ACC112 (cell line): ENCODE results near the gene ARNT2.

ENCODE experiments used
- H2AFZ ChIP-seq: fragments of 200-600 bp; sonication (generic); one replicate; pipeline ENCODE4 v1.6.0; 2017; ENCODE audit warnings: antibody characterized with exemption, low read length; ENCODE audit not compliant: unreplicated experiment
- H3K27ac ChIP-seq: fragments of 200-600 bp; sonication (generic); 2 replicates; pipeline ENCODE4 v1.5.1; 2014; ENCODE audit warnings: low read depth, mild to moderate bottlenecking, antibody characterized with exemption, low read length, moderate library complexity
- H3K27me3 ChIP-seq: fragments of 200-600 bp; sonication (generic); 2 replicates; pipeline ENCODE4 v1.6.1; 2014; ENCODE audit warnings: mild to moderate bottlenecking, antibody characterized with exemption, low read length, moderate library complexity, mixed read lengths; ENCODE audit not compliant: insufficient read depth
- H3K36me3 ChIP-seq: fragments of 200-600 bp; sonication (generic); 2 replicates; pipeline ENCODE4 v1.6.1; 2016; ENCODE audit warnings: mild to moderate bottlenecking, antibody characterized with exemption, low read length, moderate library complexity, mixed read lengths; ENCODE audit not compliant: insufficient read depth
- H3K4me1 ChIP-seq: fragments of 200-600 bp; sonication (generic); one replicate; pipeline ENCODE4 v1.6.1; 2016; ENCODE audit warnings: low read length, mixed read lengths; ENCODE audit not compliant: insufficient read depth, unreplicated experiment, control insufficient read depth
- H3K4me3 ChIP-seq: fragments of 200-600 bp; sonication (generic); 2 replicates; pipeline ENCODE4 v1.5.1; 2014; ENCODE audit warnings: mild to moderate bottlenecking, low read depth, low read length
- H3K79me2 ChIP-seq: fragments of 200-600 bp; sonication (generic); one replicate; pipeline ENCODE4 v1.6.0; 2016; ENCODE audit warnings: low read length; ENCODE audit not compliant: control insufficient read depth, unreplicated experiment, insufficient read depth

ARNT2 gene

DNA sequence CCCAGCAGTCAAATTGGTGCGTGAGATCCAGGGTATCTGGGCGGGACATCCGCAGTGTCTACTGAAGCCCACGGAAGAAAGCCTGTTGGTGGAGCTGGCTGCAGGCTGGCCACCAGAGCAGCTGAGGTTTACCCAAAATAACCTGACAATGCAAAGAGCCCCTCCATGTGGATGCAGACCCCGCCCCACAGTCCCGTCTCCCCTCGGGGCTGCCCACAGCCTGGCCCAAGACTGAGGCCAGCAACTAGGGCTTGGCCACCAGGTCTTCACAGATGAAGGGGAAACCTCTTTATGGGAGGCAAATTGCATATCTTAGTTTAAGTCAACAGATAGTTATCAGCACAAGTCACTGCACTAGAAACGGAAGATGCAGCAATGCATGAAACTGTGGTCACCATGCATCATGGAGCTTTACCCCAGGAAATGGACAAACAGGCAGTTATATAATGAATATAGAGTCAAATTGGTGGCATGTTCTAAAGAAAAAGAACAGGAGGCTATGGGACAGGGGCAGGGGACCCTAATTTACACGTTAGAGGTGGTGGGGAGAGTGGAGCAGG lies 86.3 kb downstream of the ARNT2 start:
- H3K79me2 ChIP-seq = no peaks in the 10 kb centered on the region
- no peak overlapping the region for H2AFZ ChIP-seq
- no peak overlapping the region for H3K4me3 ChIP-seq
- peaks cover 48% of the 10 kb centered on the region for H3K4me1 ChIP-seq
- no peak overlapping the region for H3K27ac ChIP-seq
- H3K27me3 ChIP-seq = no peaks in the 10 kb centered on the region
- no peaks in the 10 kb centered on the region for H3K36me3 ChIP-seq

DNA sequence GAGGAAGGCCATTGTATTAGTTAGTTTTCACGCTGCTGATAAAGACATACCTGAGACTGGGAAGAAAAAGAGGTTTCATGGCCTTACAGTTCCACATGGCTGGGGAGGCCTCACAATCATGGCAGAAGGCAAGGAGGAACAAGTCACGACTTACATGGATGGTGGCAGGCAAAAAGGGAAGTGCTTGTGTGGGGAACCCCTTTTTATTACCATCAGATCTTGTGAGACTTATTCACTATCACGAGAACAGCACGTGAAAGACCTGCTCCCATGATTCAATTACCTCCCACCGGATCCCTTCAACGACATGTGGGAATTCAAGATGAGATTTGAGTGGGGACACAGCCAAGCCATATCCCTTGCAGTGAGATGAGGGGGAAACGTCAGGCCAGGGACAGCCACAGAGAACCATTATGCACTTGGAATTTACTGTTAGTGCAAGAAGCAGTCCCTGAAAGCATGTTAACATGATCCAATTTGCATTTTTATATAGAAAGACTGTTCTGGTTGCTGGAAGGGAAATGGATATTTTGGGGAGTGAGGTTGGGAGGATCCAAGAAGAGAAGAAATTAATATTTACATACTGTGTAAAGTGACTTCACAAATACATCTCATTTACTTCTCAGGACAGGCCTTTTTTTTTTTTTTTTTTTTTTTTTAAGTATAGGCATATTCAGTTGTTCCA lies 87.1 kb downstream of the ARNT2 start:
- H3K36me3 ChIP-seq = no peaks in the 10 kb centered on the region
- H3K4me1 ChIP-seq = peaks cover 48% of the 10 kb centered on the region
- H3K79me2 ChIP-seq = no peaks in the 10 kb centered on the region
- H3K27ac ChIP-seq = no peak overlapping the region
- no peaks in the 10 kb centered on the region for H3K27me3 ChIP-seq
- no peak overlapping the region for H3K4me3 ChIP-seq
- no peak overlapping the region for H2AFZ ChIP-seq

DNA sequence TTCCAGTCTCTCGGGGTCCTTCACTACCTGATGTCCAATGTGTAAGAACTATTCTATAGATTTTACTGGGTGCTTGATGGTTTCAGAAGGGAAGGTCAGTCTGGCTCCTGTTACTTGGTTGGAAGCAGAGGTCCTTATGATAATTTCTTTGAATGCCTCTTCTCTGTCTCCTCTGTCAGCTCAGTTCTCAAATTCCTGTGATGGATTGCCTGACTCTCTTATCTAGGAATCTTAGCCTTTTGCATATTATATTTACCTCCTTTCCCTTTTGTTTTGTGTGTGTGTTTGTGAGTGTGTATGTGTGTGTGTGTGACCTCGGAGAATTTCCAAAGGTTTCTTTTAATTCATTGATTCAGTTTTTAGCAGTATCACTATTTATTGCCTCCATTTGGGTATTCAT lies 88.2 kb downstream of the ARNT2 start:
- H3K4me1 ChIP-seq = peaks cover 48% of the 10 kb centered on the region
- H3K79me2 ChIP-seq = no peaks in the 10 kb centered on the region
- H2AFZ ChIP-seq = no peak overlapping the region
- no peak overlapping the region for H3K27ac ChIP-seq
- H3K27me3 ChIP-seq = no peaks in the 10 kb centered on the region
- H3K36me3 ChIP-seq = no peaks in the 10 kb centered on the region
- H3K4me3 ChIP-seq = no peak overlapping the region

GRCh38 chr15:80492874-80493273 lies 88.7 kb downstream of the ARNT2 start:
- no peaks in the 10 kb centered on the region for H3K79me2 ChIP-seq
- H3K36me3 ChIP-seq = no peaks in the 10 kb centered on the region
- H2AFZ ChIP-seq = no peak overlapping the region
- H3K27me3 ChIP-seq = no peaks in the 10 kb centered on the region
- peaks cover 48% of the 10 kb centered on the region for H3K4me1 ChIP-seq
- H3K27ac ChIP-seq = no peak overlapping the region
- H3K4me3 ChIP-seq = no peak overlapping the region

DNA sequence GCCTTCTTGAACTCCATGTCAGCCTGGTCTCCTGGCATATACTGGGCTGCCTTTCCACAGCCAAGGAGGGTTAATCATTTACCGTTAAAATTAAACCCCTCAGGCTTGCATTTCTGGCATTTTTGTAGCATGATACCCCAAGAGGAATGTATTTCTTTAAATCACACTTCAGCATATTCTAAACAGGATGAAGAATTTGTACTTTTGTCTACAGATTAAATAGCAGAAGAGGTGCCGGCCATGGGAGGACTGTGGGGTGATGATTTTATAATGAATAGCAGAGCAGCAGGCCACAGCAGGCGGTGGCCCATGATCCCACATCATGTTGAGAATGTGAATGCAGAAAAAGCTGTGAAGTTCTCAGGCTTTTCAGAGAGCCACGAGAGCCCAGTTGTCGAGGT lies 90.2 kb downstream of the ARNT2 start:
- Histone ChIP-seq H3K4me1 (peaks cover 35% of the 10 kb centered on the region), H2AFZ (peak overlapping the region; percentile 23), H3K36me3 (no peaks in the 10 kb centered on the region), H3K4me3 (no peak overlapping the region), H3K79me2 (no peaks in the 10 kb centered on the region), H3K27ac (no peak overlapping the region), H3K27me3 (no peaks in the 10 kb centered on the region)

DNA sequence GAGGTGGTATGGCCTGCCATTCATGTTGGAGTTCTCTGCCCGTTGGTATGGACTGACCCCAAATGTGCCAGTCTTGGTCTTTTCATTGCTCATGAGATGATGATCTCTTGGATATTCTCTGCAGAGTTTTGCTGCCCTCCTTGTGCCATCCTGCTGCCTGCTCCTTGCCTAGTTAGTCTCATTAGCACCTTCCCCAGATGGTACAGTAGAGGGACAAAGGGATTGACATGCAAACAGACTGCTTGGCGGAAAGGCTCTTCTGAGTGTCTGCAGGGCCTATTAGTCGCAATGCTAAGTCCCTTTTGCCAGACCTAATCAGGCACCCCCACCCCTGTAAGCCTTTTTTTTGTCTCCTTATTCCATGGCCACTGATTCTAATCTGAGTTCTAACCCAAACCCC lies 90.6 kb downstream of the ARNT2 start:
- Histone ChIP-seq H3K27ac (no peak overlapping the region), H3K36me3 (no peaks in the 10 kb centered on the region), H2AFZ (peak overlapping the region; percentile 23), H3K4me3 (no peak overlapping the region), H3K79me2 (no peaks in the 10 kb centered on the region), H3K27me3 (no peaks in the 10 kb centered on the region), H3K4me1 (peaks cover 31% of the 10 kb centered on the region)

DNA sequence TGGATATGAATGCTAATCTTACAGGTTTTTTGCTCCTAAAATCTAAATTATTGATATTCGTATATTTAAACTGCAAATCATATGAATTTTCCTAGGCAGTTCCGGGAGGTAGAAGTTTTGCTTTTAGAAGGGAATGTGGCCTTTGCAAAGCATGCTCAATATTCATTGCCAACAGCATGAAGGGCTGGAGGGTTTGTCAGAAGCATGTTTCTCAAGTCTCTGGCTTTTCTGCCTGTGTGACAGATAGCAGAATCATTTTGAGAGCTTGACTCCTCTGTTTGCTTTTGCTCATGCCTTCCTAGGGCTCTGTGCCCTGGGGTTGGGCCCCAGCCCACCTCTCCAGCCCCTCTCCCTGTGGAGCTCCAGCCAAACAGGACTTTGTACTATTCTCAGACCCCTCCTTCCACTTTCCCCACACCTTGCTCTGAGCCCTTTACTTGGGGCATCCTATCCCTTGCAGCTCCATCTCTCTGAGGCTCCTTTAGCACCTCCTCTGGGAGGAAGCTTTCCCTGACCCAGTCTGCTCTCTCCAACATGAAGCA lies 91.3 kb downstream of the ARNT2 start:
- H3K27ac ChIP-seq = no peak overlapping the region

DNA sequence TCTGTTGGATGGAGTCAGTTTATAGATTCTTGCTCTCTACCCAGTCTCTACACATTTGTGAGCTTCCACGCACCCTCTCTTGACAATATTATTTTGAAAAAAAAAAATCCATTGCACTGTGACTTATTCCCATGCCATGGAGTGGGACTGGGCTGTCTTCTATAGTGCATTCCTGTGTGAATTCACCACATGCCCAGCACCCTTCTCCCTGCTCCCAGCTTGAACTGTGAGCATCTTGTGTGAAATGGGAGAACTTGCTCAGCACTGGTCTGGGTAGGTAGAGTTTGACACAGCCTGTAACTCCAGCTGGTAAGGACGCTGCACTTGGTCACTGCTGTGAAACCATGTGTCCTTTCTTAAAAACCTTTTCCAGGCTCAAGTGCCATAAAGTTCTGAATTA lies 91.9 kb downstream of the ARNT2 start:
- no peak overlapping the region for H3K27ac ChIP-seq
- no peak overlapping the region for H3K4me3 ChIP-seq
- no peak overlapping the region for H2AFZ ChIP-seq
- H3K4me1 ChIP-seq = peaks cover 25% of the 10 kb centered on the region
- no peaks in the 10 kb centered on the region for H3K27me3 ChIP-seq
- no peaks in the 10 kb centered on the region for H3K79me2 ChIP-seq
- no peaks in the 10 kb centered on the region for H3K36me3 ChIP-seq

More for the DNA sequence above, 91.3 kb downstream of the ARNT2 start:
- no peaks in the 10 kb centered on the region for H3K79me2 ChIP-seq
- H3K36me3 ChIP-seq = no peaks in the 10 kb centered on the region
- H3K4me1 ChIP-seq = peaks cover 25% of the 10 kb centered on the region
- no peak overlapping the region for H3K4me3 ChIP-seq
- H2AFZ ChIP-seq = no peak overlapping the region
- H3K27me3 ChIP-seq = no peaks in the 10 kb centered on the region

DNA sequence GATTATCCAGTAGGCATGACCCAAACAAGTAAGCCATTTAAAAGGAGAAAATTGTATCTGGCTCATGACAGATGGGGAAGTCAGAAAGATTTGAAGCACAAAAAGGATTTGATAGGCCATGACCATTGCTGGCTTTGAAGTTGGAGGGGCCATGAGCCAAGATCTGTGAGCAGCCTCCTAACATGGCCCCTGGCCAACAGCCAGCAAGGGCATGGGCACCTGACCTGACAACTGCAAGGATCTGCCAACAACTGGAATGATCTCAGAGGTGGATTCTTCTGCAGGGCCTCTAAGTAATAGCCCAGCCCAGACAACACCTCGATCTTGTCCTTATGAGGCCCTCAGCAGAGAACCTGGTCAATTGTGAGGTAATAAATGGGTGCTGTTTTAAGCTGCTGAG lies 93.0 kb downstream of the ARNT2 start:
- no peaks in the 10 kb centered on the region for H3K79me2 ChIP-seq
- H3K4me1 ChIP-seq = peaks cover 25% of the 10 kb centered on the region
- no peak overlapping the region for H2AFZ ChIP-seq

DNA sequence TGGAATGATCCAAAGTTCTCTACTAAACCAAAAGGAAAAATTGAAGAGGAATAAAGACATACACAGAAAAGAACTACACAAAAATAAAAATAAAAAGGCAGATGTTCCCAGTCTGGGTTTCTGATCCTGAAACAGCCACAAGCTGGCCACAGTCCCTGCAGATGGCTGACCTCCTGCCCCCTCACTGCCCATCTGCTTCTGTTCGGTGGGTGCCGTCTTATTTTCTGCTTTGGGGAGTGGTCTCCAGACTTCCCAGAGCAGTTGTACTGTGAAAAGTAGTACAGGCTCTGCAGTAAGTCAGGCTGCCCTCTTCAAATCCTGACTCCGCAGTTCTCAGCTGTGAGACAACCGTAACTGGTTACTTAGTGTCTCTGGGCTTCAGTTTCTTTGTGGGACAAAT lies 94.5 kb downstream of the ARNT2 start:
- Histone ChIP-seq H3K4me3 (no peak overlapping the region), H3K79me2 (no peaks in the 10 kb centered on the region), H3K36me3 (no peaks in the 10 kb centered on the region), H3K27ac (no peak overlapping the region), H3K4me1 (peaks cover 13% of the 10 kb centered on the region), H2AFZ (no peak overlapping the region), H3K27me3 (no peaks in the 10 kb centered on the region)

More for the DNA sequence above, 93.0 kb downstream of the ARNT2 start:
- Histone ChIP-seq H3K4me3 (no peak overlapping the region), H3K27me3 (no peaks in the 10 kb centered on the region), H3K27ac (no peak overlapping the region), H3K36me3 (no peaks in the 10 kb centered on the region)

DNA sequence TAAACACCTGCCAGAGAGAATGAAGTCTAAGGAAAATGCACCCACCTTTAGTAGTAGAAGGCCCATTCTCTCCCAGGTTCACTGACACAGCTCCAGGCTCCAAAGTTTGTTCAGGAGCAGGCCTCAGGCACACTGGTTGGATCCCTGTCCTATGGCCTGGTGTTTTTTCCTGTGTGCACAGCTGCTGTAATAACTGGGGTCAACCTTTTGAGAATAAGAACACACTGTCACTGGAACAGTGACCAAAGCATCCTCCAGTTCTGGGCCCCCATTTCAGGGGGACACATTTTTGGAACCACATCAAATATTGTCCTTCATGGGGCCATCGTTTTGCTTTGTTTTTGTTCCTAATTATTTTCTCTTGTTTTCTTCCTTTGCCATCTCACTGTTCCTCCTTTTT lies 95.8 kb downstream of the ARNT2 start:
- Histone ChIP-seq H3K79me2 (no peaks in the 10 kb centered on the region), H3K4me3 (no peak overlapping the region), H3K4me1 (no peaks in the 10 kb centered on the region), H2AFZ (no peak overlapping the region), H3K27ac (no peak overlapping the region), H3K36me3 (no peaks in the 10 kb centered on the region), H3K27me3 (no peaks in the 10 kb centered on the region)
